22Rv1 (cell line): ENCODE measurements around the gene GALNT18.

ENCODE experiments used
- H3K27ac ChIP-seq: fragments of 450-650 bp; 2 replicates; pipeline ENCODE4 v1.5.1; 2017
- ZFX ChIP-seq: fragments of 450-650 bp; IDR thresholded peaks from 2 replicates; pipeline ENCODE4 v1.6.1; 2017; ENCODE audit warnings: antibody characterized with exemption, borderline replicate concordance
- TF ChIP-seq, protein P1 (sequence below): fragments of 450-650 bp; IDR thresholded peaks from 2 replicates; pipeline ENCODE4 v1.5.1; 2017; ENCODE audit warnings: mild to moderate bottlenecking

The GALNT18 gene

DNA sequence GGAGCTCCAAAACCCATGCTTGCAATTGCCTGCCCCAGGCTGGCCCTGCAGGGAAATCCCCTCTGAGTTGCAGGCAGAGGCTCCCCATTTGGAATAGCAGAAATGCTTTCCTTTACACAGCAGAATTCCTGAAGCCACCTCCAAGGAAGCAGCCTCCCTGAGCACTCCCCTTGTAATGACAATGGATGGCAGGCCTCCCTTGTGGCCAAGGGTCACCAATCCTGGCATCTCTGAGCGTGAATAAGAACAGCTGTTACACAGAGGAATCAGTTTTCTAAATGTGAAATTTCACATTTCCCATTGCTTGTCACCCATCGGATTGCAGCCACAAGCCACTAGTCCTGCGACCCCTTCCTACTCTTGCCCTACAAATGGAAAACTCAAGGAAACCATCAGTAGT is 107.6 kb downstream of the GALNT18 start:
- no peak overlapping the region for H3K27ac ChIP-seq
- TF ChIP-seq, protein P1, sequence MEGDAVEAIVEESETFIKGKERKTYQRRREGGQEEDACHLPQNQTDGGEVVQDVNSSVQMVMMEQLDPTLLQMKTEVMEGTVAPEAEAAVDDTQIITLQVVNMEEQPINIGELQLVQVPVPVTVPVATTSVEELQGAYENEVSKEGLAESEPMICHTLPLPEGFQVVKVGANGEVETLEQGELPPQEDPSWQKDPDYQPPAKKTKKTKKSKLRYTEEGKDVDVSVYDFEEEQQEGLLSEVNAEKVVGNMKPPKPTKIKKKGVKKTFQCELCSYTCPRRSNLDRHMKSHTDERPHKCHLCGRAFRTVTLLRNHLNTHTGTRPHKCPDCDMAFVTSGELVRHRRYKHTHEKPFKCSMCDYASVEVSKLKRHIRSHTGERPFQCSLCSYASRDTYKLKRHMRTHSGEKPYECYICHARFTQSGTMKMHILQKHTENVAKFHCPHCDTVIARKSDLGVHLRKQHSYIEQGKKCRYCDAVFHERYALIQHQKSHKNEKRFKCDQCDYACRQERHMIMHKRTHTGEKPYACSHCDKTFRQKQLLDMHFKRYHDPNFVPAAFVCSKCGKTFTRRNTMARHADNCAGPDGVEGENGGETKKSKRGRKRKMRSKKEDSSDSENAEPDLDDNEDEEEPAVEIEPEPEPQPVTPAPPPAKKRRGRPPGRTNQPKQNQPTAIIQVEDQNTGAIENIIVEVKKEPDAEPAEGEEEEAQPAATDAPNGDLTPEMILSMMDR: no peak
- TF ChIP-seq ZFX: no peak

DNA sequence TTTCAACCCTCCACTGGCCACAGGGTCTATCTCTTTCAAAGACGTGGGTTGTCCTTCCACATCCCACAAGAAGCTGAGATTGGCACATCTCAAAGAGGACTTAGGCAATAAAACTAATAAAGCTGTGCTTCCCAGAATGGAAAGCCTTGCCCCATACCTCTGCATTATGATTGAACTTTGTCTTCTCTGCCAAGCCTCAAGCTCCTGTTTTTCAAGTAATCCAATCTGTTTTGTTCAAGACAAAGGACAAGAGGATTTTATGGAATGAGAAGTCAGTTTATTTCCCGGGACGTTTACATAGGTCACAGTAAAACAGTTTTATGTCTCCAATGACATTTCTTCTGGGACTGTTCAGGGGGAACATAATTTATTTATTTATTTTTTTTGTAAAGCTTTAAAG is 108.4 kb downstream of the GALNT18 start:
- no peak overlapping the region for H3K27ac ChIP-seq
- TF ChIP-seq, protein P1: no peak
- TF ChIP-seq ZFX: no peak

DNA sequence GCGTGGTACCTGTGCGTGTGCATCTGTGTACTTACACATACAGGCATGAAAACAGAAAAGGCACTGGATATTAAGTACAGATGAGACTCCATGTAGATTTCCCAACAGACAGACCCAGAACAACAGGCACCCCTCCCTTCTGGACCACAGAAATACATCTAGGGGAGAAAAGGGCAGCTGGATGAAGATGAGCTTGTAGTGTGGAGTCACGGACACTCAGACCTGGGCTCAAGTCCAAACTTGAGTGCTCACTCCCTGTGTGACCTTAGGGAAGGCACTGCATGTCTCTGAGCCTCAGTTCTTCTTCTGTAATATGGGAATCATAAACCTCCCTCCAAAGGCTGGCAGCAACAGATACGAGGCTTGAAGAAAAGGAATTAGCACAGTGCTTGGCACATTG is 108.9 kb downstream of the GALNT18 start:
- no peak overlapping the region for H3K27ac ChIP-seq
- TF ChIP-seq, protein P1: no peak
- no peak for TF ChIP-seq ZFX

DNA sequence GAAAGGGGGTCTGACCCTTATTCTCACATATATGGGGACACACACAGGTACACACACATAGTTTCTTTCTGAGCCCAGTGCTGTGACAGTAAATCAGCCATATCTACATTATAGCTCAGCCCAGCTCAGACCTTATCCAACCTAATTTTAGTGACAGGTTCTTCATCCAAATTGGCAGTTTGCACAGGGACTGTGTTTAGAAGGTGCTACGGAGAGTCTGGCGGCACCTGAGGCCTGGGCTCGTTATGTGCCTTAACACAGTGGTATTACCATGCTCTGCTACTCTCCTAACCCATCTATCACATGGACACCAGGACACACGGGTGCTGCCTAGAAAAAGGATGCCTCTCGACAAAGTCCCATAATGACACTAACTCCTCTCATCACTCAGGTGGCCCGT is 109.3 kb downstream of the GALNT18 start:
- no peak for TF ChIP-seq ZFX
- TF ChIP-seq, protein P1: no peak
- no peak overlapping the region for H3K27ac ChIP-seq

DNA sequence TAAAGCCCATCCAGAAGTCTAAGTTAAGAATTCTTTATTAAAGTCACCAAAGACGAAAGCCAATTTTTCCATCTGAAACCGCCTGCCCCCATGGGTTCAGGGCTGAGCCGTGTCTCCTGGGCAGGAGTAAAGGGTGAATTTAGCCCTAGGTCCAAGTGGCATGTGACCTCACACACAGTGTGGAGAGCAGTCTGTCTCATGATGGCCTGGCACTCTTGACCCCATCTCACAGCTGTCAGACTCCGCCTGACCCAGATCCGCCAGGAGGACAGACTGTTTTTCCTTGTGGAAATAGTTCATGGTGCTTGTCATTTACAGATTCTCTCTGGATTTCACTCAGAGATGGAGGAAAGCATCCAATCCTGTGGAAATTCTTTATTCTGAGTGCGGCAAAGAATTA is 109.7 kb downstream of the GALNT18 start:
- no peak overlapping the region for H3K27ac ChIP-seq
- no peak for TF ChIP-seq ZFX
- TF ChIP-seq, protein P1: no peak

DNA sequence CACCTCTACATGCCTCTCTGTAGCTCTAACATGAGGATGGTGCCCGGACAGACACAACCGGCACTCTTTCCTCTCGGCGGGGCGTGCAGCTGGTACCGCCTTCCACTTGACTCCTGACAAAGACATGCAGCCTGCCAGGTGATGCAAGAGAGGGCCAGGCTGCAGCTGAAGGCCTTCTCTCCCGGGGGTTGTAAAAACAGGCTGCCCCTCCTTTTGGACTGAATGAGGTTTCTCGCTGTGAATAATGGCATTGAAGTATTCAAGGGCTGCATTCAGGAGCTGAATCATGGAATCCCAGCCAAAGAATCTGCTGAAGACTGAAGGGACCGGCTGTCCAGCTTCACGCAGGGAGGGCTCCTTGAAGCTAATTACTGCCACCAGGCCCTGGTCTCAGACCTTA is 110.9 kb downstream of the GALNT18 start:
- no peak overlapping the region for H3K27ac ChIP-seq
- TF ChIP-seq, protein P1: no peak
- TF ChIP-seq ZFX: no peak

DNA sequence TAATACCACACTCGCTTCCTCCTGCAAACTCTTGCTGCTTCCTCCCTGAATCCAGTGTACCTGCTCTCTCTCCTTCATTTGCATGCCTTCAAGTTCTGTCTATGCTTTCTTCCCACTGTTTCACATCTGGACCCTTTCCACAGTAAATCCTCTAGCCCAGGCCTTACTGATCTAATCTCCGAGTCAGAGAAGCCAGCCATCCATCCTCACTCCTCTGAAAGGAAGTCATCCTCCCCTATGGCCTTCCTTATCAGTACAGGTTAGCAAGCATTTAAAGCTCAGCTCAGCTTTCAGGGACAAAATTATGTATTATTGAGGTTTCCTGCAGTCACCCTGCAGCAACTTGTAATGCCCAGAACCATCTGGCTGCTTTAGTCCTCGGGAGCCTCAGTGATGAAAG is 116.1 kb downstream of the GALNT18 start:
- TF ChIP-seq, protein P1: no peak
- TF ChIP-seq ZFX: no peak
- no peak overlapping the region for H3K27ac ChIP-seq
